GM12878 (cell line): Measurements from ENCODE around the gene LRRC19. TPM values are rescaled to one million over a fixed set of nuclear protein-coding genes. Genes with fewer than 3 reads are reported as not detected.

Experiments used
- ATAC-seq: fragments of 200-7000 bp; cut with Tn5 transposase; 3 replicates; pipeline ENCODE4 v1.9.1; 2020; ENCODE audit warnings: mild to moderate bottlenecking, moderate library complexity
- BruUV-seq: library from RNA; stranded (reverse); fragments of 400-500 nt; replicated peaks from 2 replicates; lab custom pipeline; 2021; lab: Mats Ljungman, UMichigan
- CTCF ChIA-PET: fragments of 300-600 bp; sonication (Branson Sonifier 250); formaldehyde crosslinking; extraction: SDS; loops from one replicate; lab custom pipeline; 2021; ENCODE audit warnings: inconsistent platforms; lab: Yijun Ruan, JAX
- POLR2A ChIA-PET: fragments of 350-600 bp; formaldehyde crosslinking; extraction: SDS; loops from one replicate; lab custom pipeline; 2021; ENCODE audit warnings: inconsistent platforms; lab: Charles Lee
- RAD21 ChIA-PET: fragments of 300-600 bp; sonication (Branson Sonifier 250); formaldehyde crosslinking; loops from one replicate; lab custom pipeline; 2023; ENCODE audit warnings: antibody characterized with exemption; ENCODE audit not compliant: unreplicated experiment; lab: Charles Lee
- SMC1A ChIA-PET: fragments of 300-600 bp; sonication (Branson Sonifier 250); formaldehyde crosslinking; loops from one replicate; lab custom pipeline; 2023; ENCODE audit not compliant: unreplicated experiment, uncharacterized antibody; lab: Charles Lee
- DNase-seq: peaks from one replicate; pipeline ENCODE4 v3.0.0-alpha.2; 2011; ENCODE audit warnings: low read depth, low spot score
- FAIRE-seq: peaks from 3 replicates; lab custom pipeline; 2011; peaks lifted over from hg19 to GRCh38; lab: Jason Lieb, UNC
- H2AFZ ChIP-seq: 2 replicates; pipeline ENCODE4 v1.6.0; 2011; ENCODE audit warnings: low read depth, low read length, control low read depth; ENCODE audit not compliant: control insufficient read depth
- H3K27ac ChIP-seq: 2 replicates; pipeline ENCODE4 v1.5.1; 2011; ENCODE audit warnings: control low read depth; ENCODE audit not compliant: control insufficient read depth, insufficient read depth
- H3K27me3 ChIP-seq, 2 experiments: replicated peaks in 1 of 2; 2 replicates each; pipeline versions ENCODE4 v1.6.0 to v1.6.1; 2011; ENCODE audit warnings: low read length in 1 of 2; ENCODE audit not compliant: control insufficient read depth in 2 of 2, insufficient read depth in 2 of 2
- H3K36me3 ChIP-seq, 2 experiments: 2 replicates each; pipeline ENCODE4 v1.5.1; 2011; ENCODE audit warnings: low read length in 1 of 2; ENCODE audit not compliant: control insufficient read depth in 2 of 2, insufficient read depth in 2 of 2
- H3K4me1 ChIP-seq: 2 replicates; pipeline ENCODE4 v1.6.1; 2011; ENCODE audit warnings: mild to moderate bottlenecking, low read length, moderate library complexity, mixed read lengths; ENCODE audit not compliant: control insufficient read depth, insufficient read depth
- H3K4me2 ChIP-seq: 2 replicates; pipeline ENCODE4 v1.6.0; 2011; ENCODE audit warnings: control low read depth; ENCODE audit not compliant: control insufficient read depth, insufficient read depth
- H3K4me3 ChIP-seq: fragments of 200-600 bp; sonication (generic); 2 replicates; pipeline ENCODE4 v1.5.1; 2016
- H3K79me2 ChIP-seq: 2 replicates; pipeline ENCODE4 v1.6.0; 2011; ENCODE audit warnings: low read length; ENCODE audit not compliant: control insufficient read depth, insufficient read depth
- H3K9ac ChIP-seq: 2 replicates; pipeline ENCODE4 v1.8.0; 2011; ENCODE audit warnings: low read length, control low read depth, mixed read lengths; ENCODE audit not compliant: control insufficient read depth, insufficient read depth
- H3K9me3 ChIP-seq: replicated peaks from 3 replicates; pipeline ENCODE4 v1.5.1; 2011; ENCODE audit warnings: mild to moderate bottlenecking, low read length; ENCODE audit not compliant: control insufficient read depth, insufficient read depth
- H4K20me1 ChIP-seq: 2 replicates; pipeline ENCODE4 v1.6.0; 2011; ENCODE audit not compliant: control insufficient read depth, insufficient read depth
- CBFB ChIP-seq: IDR thresholded peaks from 2 replicates; pipeline ENCODE4 v1.6.1; 2016; ENCODE audit warnings: antibody characterized with exemption, low read depth
- CTCF ChIP-seq, 3 experiments: IDR thresholded peaks in 2 of 3; conservative IDR thresholded peaks in 1 of 3; 2 replicates each; pipeline ENCODE4 v1.5.1; 2011; ENCODE audit warnings: low read depth in 3 of 3, low read length in 3 of 3, mild to moderate bottlenecking in 3 of 3, control low read depth in 2 of 3, moderate library complexity in 2 of 3, inconsistent platforms in 1 of 3, mixed read lengths in 1 of 3; ENCODE audit not compliant: control insufficient read depth in 2 of 3, insufficient read depth in 1 of 3; ENCODE audit errors: extremely low read depth in 1 of 3
- RAD21 ChIP-seq: IDR thresholded peaks from 2 replicates; pipeline ENCODE4 v1.6.1; 2011; ENCODE audit warnings: mild to moderate bottlenecking, low read depth, low read length, moderate library complexity; ENCODE audit not compliant: insufficient read depth
- SMC3 ChIP-seq: IDR thresholded peaks from 2 replicates; pipeline ENCODE4 v1.6.1; 2011; ENCODE audit warnings: low read length, improper control_type of control experiment, borderline replicate concordance
- WGBS: methylation state at CpG from one replicate; pipeline ENCODE4 v1.1.6; 2016; ENCODE audit warnings: low lambda C conversion rate; ENCODE audit not compliant: insufficient replicate concordance, insufficient coverage; ENCODE audit errors: missing lambda C conversion rate; 5-methylcytosine and 5-hydroxymethylcytosine counted together
- in situ Hi-C: fragments of 300-500 bp; cut with MboI; formaldehyde crosslinking; loops from 9 replicates; pipeline ENCODE4 v1.14.3; 2018; ENCODE audit warnings: mixed read lengths
- intact Hi-C: fragments of 100-400 bp; cut with micrococcal nuclease; formaldehyde crosslinking; loops from one replicate; pipeline ENCODE4 v1.14.2; 2022; ENCODE audit not compliant: unreplicated experiment
- polyA plus RNA-seq, 11 experiments: library from polyadenylated mRNA; depleted of rRNA in 4 of 11; unstranded in 6 of 11; stranded (reverse) in 5 of 11; fragments of >200 nt; fragmentation: Nextera tagmentation in 4 of 11; fragmentation: Illumina TruSeq in 1 of 11; extraction: Ambion mirVana in 4 of 11; extraction: Trizol in 1 of 11; gene quantifications; 1 replicate in 1 of 11; 2 replicates in 10 of 11; pipeline versions ENCODE4 v1.2.1 to v1.2.3, GENCODE V29; 2011 to 2016; ENCODE audit warnings: inconsistent platforms in 2 of 11, missing spikeins in 2 of 11, low read depth in 1 of 11
- total RNA-seq, 4 experiments: library from RNA; depleted of rRNA in 3 of 4; stranded (reverse); fragments of >200 nt in 3 of 4; fragmentation: Illumina TruSeq in 1 of 4; extraction: Trizol in 1 of 4; gene quantifications; 2 replicates each; pipeline versions ENCODE4 v1.2.1 to v1.2.3, GENCODE V29; 2013 to 2021

The LRRC19 gene
- total and polyA plus RNA-seq, 10 of the 15 experiments (the other 5 are each of a cell fraction or from before 2014, with no cell fraction given), result 0.02 to 0.20 (median 0.08) TPM; not detected in 6

DNA sequence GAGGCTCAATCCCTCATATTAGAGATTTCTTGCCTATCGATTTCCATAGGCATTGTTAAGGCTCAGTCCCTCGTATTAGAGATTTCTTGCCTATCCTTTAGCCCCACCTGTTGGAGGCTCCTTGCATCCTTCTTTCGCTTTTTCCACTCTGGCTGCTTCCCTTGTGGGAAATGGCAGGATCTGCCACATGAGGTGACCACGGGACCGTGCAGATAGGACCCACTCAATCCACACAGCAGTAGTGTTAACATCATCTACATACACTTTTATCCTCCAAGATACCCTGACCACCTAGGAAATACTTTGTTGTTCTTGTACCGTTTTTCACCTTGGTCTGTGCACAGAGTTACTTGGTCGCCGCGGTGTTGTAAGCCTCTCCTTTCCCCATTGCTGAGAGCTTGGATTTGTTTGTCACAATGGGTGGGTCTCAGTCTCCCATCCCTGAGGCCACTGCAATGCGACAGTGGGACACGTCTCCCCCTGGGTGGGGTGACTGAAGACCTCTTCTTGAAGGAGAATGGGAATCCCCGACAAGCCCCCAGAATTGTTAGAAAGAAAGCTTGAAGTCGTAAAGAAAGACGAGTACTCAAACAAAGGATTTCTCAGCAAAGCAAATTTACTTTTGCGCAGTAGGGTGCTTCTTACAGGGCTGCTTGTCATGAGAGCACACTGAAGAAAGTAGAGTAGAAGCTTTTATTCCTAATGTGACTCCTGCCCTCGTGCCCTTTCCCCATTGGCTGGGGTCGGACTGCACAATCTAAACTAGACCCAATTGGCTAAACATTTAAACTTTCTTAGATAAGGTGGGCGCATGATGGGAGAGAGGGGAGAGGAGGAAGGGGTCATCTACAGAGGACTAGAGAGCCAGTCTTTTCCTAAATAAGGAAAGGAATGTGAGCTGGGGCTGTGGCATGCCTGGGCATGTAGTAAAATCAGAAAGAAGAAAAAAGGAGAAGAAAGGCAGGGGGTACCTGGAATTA, 29.5 kb downstream of the LRRC19 start:
- Histone ChIP-seq H3K4me2 (no peak overlapping the region), H3K9ac (no peak overlapping the region), H3K9me3 (no peaks in the 10 kb centered on the region), H3K36me3 (no peaks in the 10 kb centered on the region), H3K27me3 (no peaks in the 10 kb centered on the region), H2AFZ (no peak overlapping the region), H3K4me1 (no peaks in the 10 kb centered on the region), H3K4me3 (no peak overlapping the region), H3K79me2 (no peaks in the 10 kb centered on the region), H3K27ac (no peak overlapping the region), H4K20me1 (no peaks in the 10 kb centered on the region)
- no peak for DNase-seq
- no peak; the same call in 2 of the 3 replicates for ATAC-seq
- CTCF ChIA-PET, result interaction anchor here (0.6 to 2.0 kb wide), 9 partner anchors 16 to 301 kb away, joined by 3 to 6 read pairs (median 4); partner anchors contain the start of genes CAAP1 and IFT74
- TF ChIP-seq CTCF (IDR thresholded peaks at IDR 0.05 in 2 of 3, conservative IDR thresholded peaks at IDR 0.05 in 1 of 3; ENCODE audit: control insufficient read depth in 2 of 3, extremely low read depth in 1 of 3, insufficient read depth in 1 of 3, low read depth in 3 of 3, low read length in 3 of 3) (peak in 2 of 3 experiments; percentile 31 to 33; a peak in 2 of 6 replicates), CBFB (no peak), RAD21 (peak; percentile 41), SMC3 (peak; percentile 15; the same call in 1 of the 2 replicates)
- intact Hi-C loops (loop anchor here (10.0 kb wide), 2 partner anchors 111 to 231 kb away; no protein-coding TSS in a partner anchor), in situ Hi-C loops (no loop called here)
- SMC1A ChIA-PET, result interaction anchor here (1.5 kb wide), 1 partner anchor 13 kb away, joined by 3 read pairs; no protein-coding TSS in a partner anchor
- FAIRE-seq, result no peak
- BruUV-seq, result no TSS peak
- RAD21 ChIA-PET, result no interaction called here
- POLR2A ChIA-PET, result no interaction called here
- 83% methylated on average over 18 of the region's 18 CpGs for WGBS
